H7 (cell line): Measurements from ENCODE around the gene TAS2R39. TPM values are rescaled to one million over a fixed set of nuclear protein-coding genes. Genes with fewer than 3 reads are reported as not detected.
"Not testable (repeated sequence)": the region's sequence is repeated elsewhere in the genome, so short reads cannot be mapped to it uniquely, and the experiment has no call there.

Experiments
- DNase-seq: peaks from one replicate; pipeline ENCODE4 v3.0.0; 2012
- H3K27me3 ChIP-seq: 2 replicates; pipeline ENCODE4 v1.6.0; 2011; ENCODE audit warnings: mild to moderate bottlenecking, low read length; ENCODE audit not compliant: control insufficient read depth, insufficient read depth
- H3K36me3 ChIP-seq: replicated peaks from 2 replicates; pipeline ENCODE4 v1.5.1; 2011; ENCODE audit warnings: low read length; ENCODE audit not compliant: control insufficient read depth, insufficient read depth
- H3K4me3 ChIP-seq: 2 replicates; pipeline ENCODE4 v1.5.1; 2011; ENCODE audit warnings: low read depth, mild to moderate bottlenecking, control low read depth, low read length, moderate library complexity; ENCODE audit not compliant: insufficient read depth
- total RNA-seq: library from RNA; depleted of rRNA; stranded (reverse); fragments of >200 nt; shearing (Covaris generic); gene quantifications from 2 replicates; pipeline ENCODE4 v1.2.3, GENCODE V29; 2014; rRNA removed

The TAS2R39 gene
- not detected in 2 replicates for total RNA-seq

DNA sequence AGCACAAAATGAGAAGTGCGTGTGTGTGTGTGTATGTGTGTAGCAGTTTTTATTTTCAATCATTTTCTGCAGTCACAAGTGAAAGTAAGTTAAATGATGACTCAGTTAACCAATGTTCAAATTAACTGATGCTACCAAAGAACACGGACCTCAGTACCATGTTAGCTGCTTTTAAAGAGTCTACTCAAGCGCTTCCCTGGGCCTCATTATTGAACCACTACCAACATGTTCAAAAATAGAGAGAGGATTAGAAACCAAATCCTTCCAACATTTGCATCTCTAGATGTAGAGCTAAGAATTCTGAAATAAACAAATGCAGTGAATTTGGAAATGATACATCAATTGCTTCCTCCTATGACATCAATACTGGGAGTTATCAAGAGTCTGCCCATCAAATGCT is at the start of gene TAS2R39:
Gene TAS2R39 (plus strand): TSS at position 396 of the 400 bp plus-strand sequence. CDS start 0 bp downstream, at position 396.
- DNase-seq: no peak
- Histone ChIP-seq H3K36me3 (no peaks in the 10 kb centered on the region), H3K4me3 (no peak within 1 kb of the TSS), H3K27me3 (no peaks in the 10 kb centered on the region)

DNA sequence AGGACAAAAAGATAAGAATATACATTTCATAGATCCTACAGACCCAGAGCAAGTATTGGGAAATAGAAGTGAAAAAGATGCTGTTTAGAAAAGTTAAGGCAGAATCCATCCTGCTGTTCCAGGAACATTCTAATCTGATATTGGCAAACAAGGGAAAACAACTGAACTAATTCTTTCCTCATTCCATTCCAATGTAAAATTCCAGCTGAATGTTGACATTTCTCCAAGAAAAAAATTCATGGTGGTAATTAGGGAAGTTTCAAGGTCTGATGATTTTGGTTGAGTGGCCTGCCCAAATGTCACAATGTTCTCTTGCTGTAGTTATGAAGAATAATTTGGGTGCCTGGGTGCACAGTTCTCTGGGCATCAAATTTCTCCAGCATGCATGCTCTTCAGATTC is 36.1 kb upstream of the TAS2R39 start:
- Histone ChIP-seq H3K4me3 (no peak overlapping the region), H3K36me3 (no peaks in the 10 kb centered on the region), H3K27me3 (no peaks in the 10 kb centered on the region)
- no peak for DNase-seq

DNA sequence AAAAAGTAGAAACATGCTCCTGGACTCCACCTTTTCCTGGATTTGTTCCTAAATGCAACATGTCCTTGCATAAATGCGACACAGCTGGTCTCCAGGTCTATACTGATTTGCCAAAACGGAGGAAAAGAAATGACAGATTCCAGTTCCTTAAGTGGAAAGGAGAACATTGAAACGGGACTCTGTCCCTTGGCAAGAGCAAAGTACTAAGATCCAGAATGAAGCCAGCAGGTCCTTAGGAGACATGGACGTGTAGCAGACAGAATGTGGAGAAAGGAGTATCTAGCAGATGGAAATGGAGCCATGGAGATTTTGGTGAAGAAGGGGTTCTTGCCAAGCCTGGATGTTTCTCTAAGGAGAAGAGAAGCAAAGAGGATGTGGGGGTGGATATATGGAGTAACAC is 35.2 kb upstream of the TAS2R39 start:
- Histone ChIP-seq H3K4me3 (no peak overlapping the region), H3K36me3 (no peaks in the 10 kb centered on the region), H3K27me3 (no peaks in the 10 kb centered on the region)
- DNase-seq: no peak

DNA sequence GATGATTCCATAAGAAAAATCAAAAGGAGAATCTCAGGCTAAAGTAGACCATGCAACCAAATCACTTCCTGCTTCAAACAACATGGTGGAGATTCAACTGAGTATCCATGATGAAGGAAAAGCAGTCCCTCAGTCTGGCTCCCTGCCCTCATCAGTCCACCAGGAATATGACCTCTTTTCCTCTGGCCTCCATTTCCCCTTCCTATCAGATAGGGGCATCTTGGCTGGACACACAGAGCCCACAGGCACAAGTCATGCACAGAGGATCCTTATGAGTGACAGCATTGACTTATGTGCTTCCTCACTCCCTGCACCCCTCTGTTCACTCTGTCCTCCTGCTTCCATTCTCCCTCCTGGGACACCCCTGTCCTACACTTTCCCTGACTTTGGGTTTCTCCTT is 34.6 kb upstream of the TAS2R39 start:
- Histone ChIP-seq H3K27me3 (no peaks in the 10 kb centered on the region), H3K36me3 (no peaks in the 10 kb centered on the region), H3K4me3 (no peak overlapping the region)
- no peak for DNase-seq

DNA sequence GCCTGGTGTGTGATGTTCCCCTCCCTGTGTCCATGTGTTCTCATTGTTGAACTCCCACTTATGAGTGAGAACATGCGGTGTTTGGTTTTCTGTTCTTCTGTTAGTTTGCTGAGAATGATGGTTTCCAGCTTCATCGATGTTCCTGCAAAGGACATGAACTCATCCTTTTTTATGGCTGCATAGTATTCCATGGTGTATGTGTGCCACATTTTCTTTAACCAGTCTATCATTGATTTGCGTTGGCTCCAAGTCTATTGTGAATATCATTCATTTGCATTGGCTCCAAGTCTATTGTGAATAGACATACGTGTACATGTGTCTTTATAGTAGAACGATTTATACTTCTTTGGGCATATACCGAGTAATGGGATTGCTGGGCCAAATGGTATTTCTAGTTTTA is 32.5 kb upstream of the TAS2R39 start:
- H3K4me3 ChIP-seq, H3K27me3 ChIP-seq, H3K36me3 ChIP-seq, DNase-seq: not testable (repeated sequence)

DNA sequence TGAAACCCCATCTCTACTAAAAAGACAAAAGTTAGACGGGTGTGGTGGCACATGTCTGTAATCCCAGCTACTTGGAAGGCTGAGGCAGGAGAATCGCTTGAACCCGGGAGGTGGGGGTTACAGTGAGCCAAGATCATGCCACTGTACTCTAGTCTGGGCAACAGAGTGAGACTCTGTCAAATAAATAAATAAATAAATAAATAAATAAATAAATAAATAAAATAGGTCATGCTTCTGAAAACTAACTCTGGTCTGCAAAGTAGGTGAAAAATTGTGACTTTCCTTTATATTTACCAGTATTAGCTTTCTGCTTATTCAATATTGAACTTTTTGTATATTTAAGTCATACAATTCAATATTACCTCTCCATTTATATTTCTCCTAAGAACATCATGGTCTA is 24.6 kb upstream of the TAS2R39 start:
- H3K27me3 ChIP-seq, DNase-seq, H3K36me3 ChIP-seq, H3K4me3 ChIP-seq: not testable (repeated sequence)

DNA sequence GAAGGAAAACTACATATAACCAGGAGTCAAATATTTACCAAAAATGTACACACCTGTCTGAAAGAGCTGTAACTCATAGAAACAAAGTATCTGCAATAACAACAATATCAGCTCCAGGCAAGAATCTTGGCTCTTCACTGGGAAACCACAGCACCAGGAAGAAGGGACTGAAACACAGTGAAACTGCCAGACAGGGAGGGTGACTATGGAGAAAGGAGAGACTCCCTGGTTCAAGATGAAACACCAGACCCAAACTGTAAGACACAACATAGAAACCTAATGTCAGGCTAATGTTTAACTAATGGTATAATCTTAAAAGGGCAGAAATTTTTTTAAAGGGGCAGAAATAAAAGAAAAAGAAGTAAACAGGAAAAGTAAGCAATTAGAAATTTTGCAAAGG is 11.5 kb upstream of the TAS2R39 start:
- DNase-seq: no peak
- H3K36me3 ChIP-seq: no peaks in the 10 kb centered on the region
- H3K4me3 ChIP-seq: no peak overlapping the region
- no peaks in the 10 kb centered on the region for H3K27me3 ChIP-seq

DNA sequence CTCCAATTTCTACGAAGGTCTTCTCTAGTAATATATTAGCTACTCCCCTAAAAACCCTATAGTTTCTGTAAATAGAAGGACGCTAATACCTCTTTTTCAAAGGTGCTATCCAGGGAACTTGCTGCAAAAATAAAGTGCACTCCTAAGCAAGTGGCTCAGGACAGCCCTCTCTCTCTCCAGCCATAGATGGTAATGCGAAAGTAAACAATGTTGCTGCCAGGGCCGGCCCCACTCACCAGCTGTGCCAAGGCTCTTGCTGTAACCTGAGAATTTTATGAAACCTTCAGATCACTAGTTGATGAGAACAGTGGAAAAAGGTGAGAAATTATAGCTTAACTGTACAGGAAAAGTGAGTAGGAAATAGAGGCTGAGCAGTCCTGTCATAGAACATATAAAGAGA is 10.9 kb upstream of the TAS2R39 start:
- no peak overlapping the region for H3K4me3 ChIP-seq
- H3K36me3 ChIP-seq: no peaks in the 10 kb centered on the region
- no peak for DNase-seq
- H3K27me3 ChIP-seq: no peaks in the 10 kb centered on the region

DNA sequence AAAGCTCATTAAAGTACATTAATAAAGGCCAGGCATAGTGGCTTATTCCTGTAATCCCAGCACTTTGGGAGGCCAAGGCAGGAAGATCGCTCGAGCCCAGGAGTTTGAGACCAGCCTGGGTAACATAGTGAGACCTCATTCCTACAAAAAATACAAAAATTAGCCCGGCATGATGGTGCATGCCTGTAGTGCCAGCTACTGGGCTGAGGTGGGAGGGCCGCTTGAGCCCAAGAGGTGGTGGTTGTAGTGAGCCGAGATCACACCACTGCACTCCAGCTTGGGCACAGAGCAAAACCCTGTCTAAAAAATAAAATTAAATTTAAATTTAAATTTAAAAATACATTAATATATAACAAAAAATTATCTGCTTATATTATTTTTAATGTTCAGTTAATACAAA is 7.1 kb upstream of the TAS2R39 start:
- H3K36me3 ChIP-seq: no peaks in the 10 kb centered on the region
- no peak for DNase-seq
- no peak overlapping the region for H3K4me3 ChIP-seq
- no peaks in the 10 kb centered on the region for H3K27me3 ChIP-seq

DNA sequence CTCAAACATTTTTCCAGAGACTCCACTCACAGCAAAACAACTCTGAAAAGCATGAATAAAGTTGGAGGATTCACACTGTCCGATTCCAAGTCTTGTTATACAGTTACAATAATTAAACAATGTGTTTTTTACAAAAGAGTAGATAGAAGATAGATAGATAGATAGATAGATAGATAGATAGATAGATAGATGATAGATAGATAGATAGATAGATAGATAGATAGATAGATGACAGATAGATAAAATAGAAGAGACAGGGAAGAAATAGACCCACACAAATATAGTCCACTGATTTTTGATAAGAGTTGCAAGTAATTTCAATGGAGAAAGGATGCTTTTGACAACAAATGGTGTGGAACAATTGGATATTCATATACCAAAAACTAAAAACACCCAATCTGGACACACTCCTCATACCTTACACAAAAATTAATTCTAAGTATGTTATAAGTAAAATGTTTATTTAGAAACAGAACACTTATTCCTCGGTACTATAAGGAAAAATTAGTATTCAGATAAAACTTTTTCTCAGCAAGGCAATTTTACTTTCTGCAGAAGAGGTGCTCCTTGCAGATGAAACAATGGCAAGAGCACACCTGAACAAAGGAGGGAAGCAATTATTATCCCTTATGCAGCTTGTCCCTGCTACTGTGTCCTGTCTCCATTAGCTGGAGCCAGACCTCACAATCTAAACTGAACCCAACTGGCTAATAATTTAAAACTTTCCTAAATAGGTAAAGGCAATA is 5.7 kb upstream of the TAS2R39 start:
- no peak overlapping the region for H3K4me3 ChIP-seq
- H3K27me3 ChIP-seq: no peaks in the 10 kb centered on the region
- H3K36me3 ChIP-seq: no peaks in the 10 kb centered on the region
- DNase-seq: no peak

DNA sequence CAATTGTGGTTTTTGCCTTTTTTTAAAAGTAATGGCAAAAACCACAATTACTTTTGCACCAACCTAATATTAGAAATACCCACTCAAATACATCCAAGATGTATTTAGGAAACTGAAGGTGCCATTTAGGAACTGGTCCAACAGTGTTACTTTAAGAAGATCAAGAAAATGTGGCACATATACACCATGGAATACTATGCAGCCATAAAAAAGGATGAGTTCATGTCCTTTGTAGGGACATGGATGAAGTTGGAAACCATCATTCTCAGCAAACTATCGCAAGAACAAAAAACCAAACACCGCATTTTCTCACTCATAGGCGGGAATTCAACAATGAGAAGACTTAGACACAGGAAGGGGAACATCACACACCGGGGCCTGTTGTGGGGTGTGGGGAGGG is 2.4 kb upstream of the TAS2R39 start:
- H3K27me3 ChIP-seq, H3K4me3 ChIP-seq, H3K36me3 ChIP-seq, DNase-seq: not testable (repeated sequence)

DNA sequence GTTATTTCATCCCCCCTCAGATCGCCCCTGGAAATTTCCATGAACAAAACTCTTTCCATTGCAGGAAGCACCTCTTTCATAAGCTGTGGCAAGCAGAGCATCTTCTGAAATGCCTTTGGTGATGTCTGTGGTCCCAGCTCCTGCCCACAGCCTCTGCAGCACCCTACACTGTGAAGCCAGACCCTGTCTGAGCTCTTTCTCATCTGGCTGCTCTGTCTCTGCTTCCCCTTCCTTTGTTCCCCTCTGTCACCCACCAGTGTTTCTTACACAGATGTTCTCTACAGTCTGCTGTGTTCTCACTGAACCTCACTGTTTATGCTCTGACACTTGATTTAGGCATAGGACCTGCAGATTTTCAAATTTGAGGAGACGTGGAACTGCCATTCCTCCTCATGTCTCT is 1.9 kb upstream of the TAS2R39 start:
- Histone ChIP-seq H3K36me3 (no peaks in the 10 kb centered on the region), H3K4me3 (no peak overlapping the region)
- no peak for DNase-seq

DNA sequence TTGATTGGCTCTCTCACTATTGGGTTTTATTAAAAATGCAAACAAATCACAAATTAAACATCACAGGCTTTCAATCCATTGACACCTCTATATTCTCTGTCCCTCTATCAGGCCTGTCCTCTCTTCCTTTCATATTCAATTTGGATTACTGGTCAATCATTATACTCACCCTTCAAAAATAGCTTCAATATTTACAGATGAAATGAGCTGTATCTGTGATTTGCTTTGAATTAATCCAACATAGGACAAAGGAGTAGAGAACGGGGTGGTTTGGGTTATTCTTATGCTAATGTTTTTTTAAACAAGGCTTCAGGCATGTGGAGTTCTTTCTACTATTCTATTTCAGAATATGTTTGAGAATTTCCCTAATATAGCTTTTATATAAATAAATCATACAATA is 2.3 kb downstream of the TAS2R39 start:
- DNase-seq: no peak
- no peak overlapping the region for H3K4me3 ChIP-seq
- H3K27me3 ChIP-seq: no peaks in the 10 kb centered on the region
- H3K36me3 ChIP-seq: no peaks in the 10 kb centered on the region

More for the DNA sequence above, 1.9 kb upstream of the TAS2R39 start:
- H3K27me3 ChIP-seq: no peaks in the 10 kb centered on the region

DNA sequence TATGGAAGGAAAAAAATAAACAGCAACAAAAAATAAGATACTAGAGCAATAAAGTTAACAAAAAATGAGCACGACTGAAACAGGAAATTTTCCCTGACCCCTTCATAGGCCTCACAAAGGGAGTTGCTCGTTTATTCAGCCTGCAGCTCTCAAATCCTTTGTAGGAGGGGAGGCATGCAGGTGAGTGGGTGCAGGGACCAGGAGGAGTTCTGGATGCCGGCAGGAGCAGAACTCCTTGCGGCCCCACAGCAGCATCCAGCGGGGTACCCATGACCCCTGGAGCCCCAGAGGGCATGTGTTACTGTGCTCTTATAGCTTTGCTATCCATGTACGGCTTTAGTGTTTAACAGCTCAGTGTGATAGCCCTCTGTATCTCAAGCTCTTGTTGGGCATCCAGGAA is 5.8 kb downstream of the TAS2R39 start:
- Histone ChIP-seq H3K4me3 (no peak overlapping the region), H3K27me3 (no peaks in the 10 kb centered on the region), H3K36me3 (no peaks in the 10 kb centered on the region)
- DNase-seq: no peak

DNA sequence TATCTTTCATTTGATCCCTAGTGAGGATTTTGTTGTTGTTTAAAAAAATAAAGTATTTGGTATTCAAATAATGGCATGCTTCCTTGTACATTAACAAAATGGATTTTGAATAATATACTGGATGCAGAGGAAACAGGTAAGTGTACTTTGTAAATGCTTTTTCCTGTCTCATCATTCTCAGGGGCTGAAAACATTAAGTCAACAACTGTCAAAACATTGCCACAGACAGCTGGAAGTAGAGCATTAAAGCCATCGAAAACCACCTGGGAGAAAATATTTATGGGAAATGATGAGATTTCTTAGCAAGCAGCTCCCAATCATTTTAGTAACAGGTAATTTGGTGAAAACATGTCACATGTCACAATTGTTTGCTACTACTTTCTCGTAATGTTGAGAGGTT is 10.7 kb downstream of the TAS2R39 start:
- H3K4me3 ChIP-seq: no peak overlapping the region
- no peak for DNase-seq
- no peaks in the 10 kb centered on the region for H3K27me3 ChIP-seq
- no peaks in the 10 kb centered on the region for H3K36me3 ChIP-seq

DNA sequence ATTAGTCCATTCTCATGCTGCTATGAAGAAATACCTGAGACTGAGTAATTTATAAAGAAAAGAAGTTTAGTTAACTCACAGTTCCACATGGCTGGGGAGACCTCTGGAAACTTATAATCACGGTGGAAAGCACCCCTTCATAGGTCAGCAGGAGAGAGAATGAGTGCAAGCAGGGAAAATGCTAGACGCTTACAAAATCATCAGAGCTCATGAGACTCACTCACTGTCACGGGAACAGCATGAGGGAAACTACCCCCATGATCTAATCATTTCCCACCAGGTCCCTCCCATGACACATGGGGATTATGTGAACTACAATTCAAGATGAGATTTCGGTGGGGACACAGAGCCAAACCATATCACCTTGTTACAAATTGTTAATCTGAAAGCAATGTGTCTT is 15.8 kb downstream of the TAS2R39 start:
- DNase-seq: no peak
- H3K27me3 ChIP-seq: no peaks in the 10 kb centered on the region
- no peak overlapping the region for H3K4me3 ChIP-seq
- no peaks in the 10 kb centered on the region for H3K36me3 ChIP-seq
